Tibial nerve (tissue), 4 donors: ENCODE data around the gene GABRB1. TPM values are rescaled to one million over a fixed set of nuclear protein-coding genes. Genes with fewer than 3 reads are reported as not detected.
"Not testable (repeated sequence)": the region's sequence is repeated elsewhere in the genome, so short reads cannot be mapped to it uniquely, and the experiment has no call there.

ENCODE experiments used
- DNase-seq, 2 donors: peaks; one replicate each; pipeline ENCODE4 v3.0.0-alpha.2; 2019; ENCODE audit warnings: low spot score in 2 of 2
- H3K27ac ChIP-seq, 4 donors: fragments of 200-600 bp; sonication (generic) in 3 of 4; one replicate each; pipeline ENCODE4 v1.5.1; 2017 to 2019; ENCODE audit warnings: mild to moderate bottlenecking in 1 of 4
- H3K27me3 ChIP-seq, 2 donors: fragments of 200-600 bp; sonication (generic) in 1 of 2; one replicate each; pipeline versions ENCODE4 v1.5.1 to v1.6.0; 2017 to 2019
- H3K36me3 ChIP-seq, 3 donors: fragments of 200-600 bp; sonication (generic); one replicate each; pipeline ENCODE4 v1.5.1; 2018 to 2019
- H3K4me1 ChIP-seq, 4 donors: fragments of 200-600 bp; sonication (generic) in 3 of 4; one replicate each; pipeline ENCODE4 v1.5.1; 2017 to 2019
- H3K4me3 ChIP-seq, 4 donors: fragments of 200-600 bp; sonication (generic) in 3 of 4; one replicate each; pipeline ENCODE4 v1.5.1; 2017 to 2019; ENCODE audit warnings: mild to moderate bottlenecking in 1 of 4, moderate library complexity in 1 of 4
- H3K9me3 ChIP-seq, 4 donors: fragments of 200-600 bp; sonication (generic) in 3 of 4; one replicate each; pipeline ENCODE4 v1.5.1; 2017 to 2019
- EP300 ChIP-seq, 2 donors: sonication (generic); formaldehyde crosslinking; IDR thresholded peaks; one replicate each; pipeline ENCODE4 v1.6.1; 2017; ENCODE audit warnings: antibody characterized with exemption in 2 of 2, mild to moderate bottlenecking in 1 of 2
- POLR2A ChIP-seq, 2 donors: fragments of 450-650 bp; IDR thresholded peaks; one replicate each; pipeline ENCODE4 v1.6.1; 2017; ENCODE audit warnings: antibody characterized with exemption in 2 of 2, mild to moderate bottlenecking in 2 of 2, moderate library complexity in 2 of 2
- WGBS, 2 donors: methylation state at CpG; one replicate each; pipeline ENCODE4 v1.1.5; 2018; 5-methylcytosine and 5-hydroxymethylcytosine counted together
- total RNA-seq, 4 donors: library from RNA; depleted of rRNA; stranded (reverse); fragments of >200 nt; gene quantifications; one replicate each; pipeline ENCODE4 v1.1.0, GENCODE V29; 2016
- TF ChIP-seq, protein P1 (sequence below), 5 experiments: fragments of 200-600 bp in 3 of 5; fragments of 450-650 bp in 2 of 5; sonication (generic) in 3 of 5; IDR thresholded peaks; one replicate each; pipeline ENCODE4 v1.5.1; 2016 to 2019; ENCODE audit warnings: antibody characterized with exemption in 5 of 5, mild to moderate bottlenecking in 3 of 5, moderate library complexity in 2 of 5

GABRB1 gene
- total RNA-seq, 4 donors from 2014 or later: not detected

DNA sequence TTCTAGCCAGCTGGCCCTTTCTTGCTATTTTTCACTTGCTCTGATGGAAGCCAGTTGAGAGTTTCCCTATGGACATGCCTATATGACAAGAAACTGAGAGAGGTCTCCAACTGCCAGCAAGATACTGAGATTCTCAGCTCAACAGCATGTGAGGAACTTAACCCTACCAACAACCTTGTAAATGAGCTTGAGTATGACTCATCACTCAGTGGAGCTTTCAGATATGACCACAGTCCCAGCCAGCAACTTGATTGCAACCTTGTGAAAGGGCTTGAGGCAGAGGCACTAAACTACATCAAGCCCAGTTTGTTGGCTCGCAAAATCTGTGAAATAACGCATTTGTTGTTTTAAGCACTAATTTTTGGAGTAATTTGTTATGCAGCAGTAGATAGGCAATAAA is 256.4 kb downstream of the GABRB1 start:
- 76 to 88% methylated on average over 2 of the region's 2 CpGs for WGBS, 2 donors
- DNase-seq: no peak
- Histone ChIP-seq H3K36me3 (no peaks in the 10 kb centered on the region), H3K9me3 (no peaks in the 10 kb centered on the region), H3K27ac (no peak overlapping the region), H3K27me3 (no peaks in the 10 kb centered on the region), H3K4me1 (no peaks in the 10 kb centered on the region), H3K4me3 (no peak overlapping the region)
- TF ChIP-seq, protein P1, sequence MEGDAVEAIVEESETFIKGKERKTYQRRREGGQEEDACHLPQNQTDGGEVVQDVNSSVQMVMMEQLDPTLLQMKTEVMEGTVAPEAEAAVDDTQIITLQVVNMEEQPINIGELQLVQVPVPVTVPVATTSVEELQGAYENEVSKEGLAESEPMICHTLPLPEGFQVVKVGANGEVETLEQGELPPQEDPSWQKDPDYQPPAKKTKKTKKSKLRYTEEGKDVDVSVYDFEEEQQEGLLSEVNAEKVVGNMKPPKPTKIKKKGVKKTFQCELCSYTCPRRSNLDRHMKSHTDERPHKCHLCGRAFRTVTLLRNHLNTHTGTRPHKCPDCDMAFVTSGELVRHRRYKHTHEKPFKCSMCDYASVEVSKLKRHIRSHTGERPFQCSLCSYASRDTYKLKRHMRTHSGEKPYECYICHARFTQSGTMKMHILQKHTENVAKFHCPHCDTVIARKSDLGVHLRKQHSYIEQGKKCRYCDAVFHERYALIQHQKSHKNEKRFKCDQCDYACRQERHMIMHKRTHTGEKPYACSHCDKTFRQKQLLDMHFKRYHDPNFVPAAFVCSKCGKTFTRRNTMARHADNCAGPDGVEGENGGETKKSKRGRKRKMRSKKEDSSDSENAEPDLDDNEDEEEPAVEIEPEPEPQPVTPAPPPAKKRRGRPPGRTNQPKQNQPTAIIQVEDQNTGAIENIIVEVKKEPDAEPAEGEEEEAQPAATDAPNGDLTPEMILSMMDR (IDR thresholded peaks at IDR 0.05): no peak

DNA sequence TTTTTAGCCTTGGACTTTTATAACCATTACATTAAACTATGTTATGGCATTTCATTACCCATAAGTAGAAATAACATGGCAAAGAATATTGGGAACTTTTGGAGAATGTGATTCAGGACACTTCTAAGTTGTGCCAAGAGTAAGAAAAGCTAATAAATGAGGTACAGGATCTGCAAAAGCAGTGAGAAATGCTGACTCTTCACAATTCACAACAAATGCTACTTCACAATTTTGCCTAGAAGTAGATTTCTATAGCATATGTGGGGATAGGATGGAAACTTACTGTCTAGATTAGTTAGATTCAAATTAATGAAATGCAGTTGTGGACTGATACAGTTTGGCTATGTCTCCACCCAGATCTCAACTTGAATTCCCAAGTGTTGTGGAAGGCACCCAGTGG is 258.4 kb downstream of the GABRB1 start:
- no peaks in the 10 kb centered on the region for H3K9me3 ChIP-seq
- TF ChIP-seq EP300 (IDR thresholded peaks at IDR 0.05) (no peak), POLR2A (IDR thresholded peaks at IDR 0.05) (no peak)
- TF ChIP-seq, protein P1 (IDR thresholded peaks at IDR 0.05): no peak
- H3K27ac ChIP-seq: no peak overlapping the region
- DNase-seq: no peak
- H3K27me3 ChIP-seq: no peaks in the 10 kb centered on the region
- no peaks in the 10 kb centered on the region for H3K4me1 ChIP-seq
- no peak overlapping the region for H3K4me3 ChIP-seq
- H3K36me3 ChIP-seq: no peaks in the 10 kb centered on the region

DNA sequence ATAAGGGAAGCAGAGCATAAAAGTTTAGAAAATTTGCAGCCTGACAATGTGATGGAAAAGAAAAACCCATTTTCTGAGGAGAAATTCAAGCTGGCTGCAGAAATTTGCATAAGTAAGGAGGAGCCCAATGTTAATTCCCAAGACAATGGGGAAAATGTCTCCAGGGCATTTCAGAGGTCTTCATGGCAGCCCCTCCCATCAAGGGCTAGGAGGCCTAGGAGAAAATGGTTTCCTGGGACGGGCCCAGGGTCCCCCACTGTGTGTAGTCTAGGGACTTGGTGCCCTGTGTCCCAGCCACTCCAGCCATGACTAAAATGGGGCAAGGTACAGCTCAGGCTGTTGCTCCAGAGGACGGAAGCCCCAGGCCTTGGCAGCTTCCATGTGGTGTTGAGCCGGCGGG is 259.5 kb downstream of the GABRB1 start:
- H3K27me3 ChIP-seq, DNase-seq, H3K4me1 ChIP-seq, H3K4me3 ChIP-seq, H3K27ac ChIP-seq, H3K36me3 ChIP-seq, H3K9me3 ChIP-seq: not testable (repeated sequence)
- WGBS, 2 donors: 85 to 94% methylated on average over 4 of the region's 4 CpGs

DNA sequence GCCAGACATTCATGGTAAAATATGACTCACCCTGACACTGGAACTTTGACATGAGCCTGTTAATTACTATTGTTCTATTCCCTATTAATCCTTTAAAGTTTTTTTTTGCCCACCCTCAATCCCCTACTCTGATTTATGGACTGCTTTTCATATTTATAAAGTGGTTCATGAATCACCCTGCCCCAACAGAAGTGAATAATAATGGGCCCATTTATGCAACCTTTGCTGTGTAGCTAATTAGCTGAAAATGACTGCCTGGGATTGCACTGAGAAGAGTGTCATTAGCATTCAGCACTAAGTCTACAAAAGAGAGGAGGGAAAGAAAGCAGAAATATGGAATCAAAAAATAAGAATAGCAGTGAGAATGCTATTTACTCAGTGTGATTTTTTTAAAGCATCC is 277.8 kb downstream of the GABRB1 start:
- Histone ChIP-seq H3K4me1 (no peaks in the 10 kb centered on the region), H3K27ac (no peak overlapping the region), H3K4me3 (no peak overlapping the region), H3K36me3 (no peaks in the 10 kb centered on the region), H3K9me3 (no peaks in the 10 kb centered on the region), H3K27me3 (no peaks in the 10 kb centered on the region)
- no peak for DNase-seq
- no peak for TF ChIP-seq POLR2A (IDR thresholded peaks at IDR 0.05)
- no peak for TF ChIP-seq EP300 (IDR thresholded peaks at IDR 0.05)
- TF ChIP-seq, protein P1 (IDR thresholded peaks at IDR 0.05): no peak

DNA sequence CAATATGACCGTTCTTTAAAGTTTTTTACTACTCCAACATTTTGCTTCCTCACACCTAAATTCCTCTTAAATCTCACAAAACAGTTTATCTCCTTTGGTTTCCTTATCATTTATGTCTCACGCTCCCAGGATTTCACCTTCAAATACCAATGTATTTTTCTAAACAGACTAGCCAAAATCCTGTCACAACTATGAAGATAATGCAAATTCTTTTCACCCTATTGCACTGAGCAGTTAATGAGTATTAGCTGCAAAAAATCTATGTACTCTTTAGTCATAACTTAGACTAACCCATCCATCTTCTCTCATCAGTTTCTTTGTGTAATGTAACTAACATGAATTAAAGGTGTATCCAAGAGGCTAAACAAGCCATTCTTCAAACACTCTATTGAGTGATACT is 280.8 kb downstream of the GABRB1 start:
- H3K4me1 ChIP-seq: no peaks in the 10 kb centered on the region
- H3K4me3 ChIP-seq: no peak overlapping the region
- 82 to 85% methylated on average over 2 of the region's 2 CpGs for WGBS, 2 donors
- TF ChIP-seq EP300 (IDR thresholded peaks at IDR 0.05) (no peak), POLR2A (IDR thresholded peaks at IDR 0.05) (no peak)
- TF ChIP-seq, protein P1 (IDR thresholded peaks at IDR 0.05): no peak
- no peak for DNase-seq
- no peaks in the 10 kb centered on the region for H3K36me3 ChIP-seq
- no peak overlapping the region for H3K27ac ChIP-seq
- no peaks in the 10 kb centered on the region for H3K9me3 ChIP-seq
- no peaks in the 10 kb centered on the region for H3K27me3 ChIP-seq

DNA sequence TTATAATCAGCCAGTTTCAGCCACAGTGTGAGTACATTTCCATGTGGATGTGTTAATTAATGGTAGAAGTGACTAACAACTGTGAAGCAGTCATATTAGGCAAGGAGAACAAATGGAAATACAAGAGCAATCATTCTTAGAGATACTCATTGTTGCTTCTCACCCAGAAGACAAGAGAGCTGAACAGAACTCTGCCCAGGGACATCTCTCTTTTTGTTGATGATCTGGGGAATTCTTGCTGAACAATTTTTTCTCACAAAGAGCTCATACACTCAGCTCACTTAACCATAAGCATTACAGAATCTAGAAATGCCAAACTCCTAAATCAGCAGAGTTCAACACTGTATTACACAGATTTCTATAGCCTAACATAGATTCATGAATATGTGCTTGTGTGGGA is 282.0 kb downstream of the GABRB1 start:
- no peaks in the 10 kb centered on the region for H3K9me3 ChIP-seq
- no peaks in the 10 kb centered on the region for H3K36me3 ChIP-seq
- TF ChIP-seq POLR2A (IDR thresholded peaks at IDR 0.05) (no peak), EP300 (IDR thresholded peaks at IDR 0.05) (no peak)
- TF ChIP-seq, protein P1 (IDR thresholded peaks at IDR 0.05): no peak
- H3K27me3 ChIP-seq: no peaks in the 10 kb centered on the region
- DNase-seq: no peak
- no peaks in the 10 kb centered on the region for H3K4me1 ChIP-seq
- H3K27ac ChIP-seq: no peak overlapping the region
- H3K4me3 ChIP-seq: no peak overlapping the region
